ENCODE measurements around the gene CCDC178. TPM values are rescaled to one million over a fixed set of nuclear protein-coding genes. Genes with fewer than 3 reads are reported as not detected.

Gene CCDC178
- total and polyA plus RNA-seq, 2 donors from 2014 or later: 3.7 to 4.6 TPM

DNA sequence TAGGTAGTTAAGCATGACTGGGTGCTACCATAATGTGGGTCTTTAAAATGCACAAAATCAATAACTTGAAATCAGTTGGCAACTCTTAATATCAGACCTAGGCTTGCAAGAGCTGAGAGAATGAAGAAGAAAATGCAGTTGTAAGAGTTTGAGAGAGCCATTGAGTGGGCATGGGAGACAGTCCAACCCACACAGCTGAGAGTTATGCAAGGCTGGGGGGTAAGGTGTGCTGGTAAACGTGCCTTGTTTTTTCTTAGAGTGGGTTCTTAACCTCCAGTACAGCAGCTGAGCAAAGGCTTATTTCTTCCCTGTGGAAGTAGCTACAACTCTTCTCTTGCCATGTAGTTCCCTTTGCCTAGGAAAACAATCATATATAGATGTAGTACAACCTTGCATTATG is 20.2 kb upstream of the CCDC178 start:
- Histone ChIP-seq H3K4me1 (ENCODE audit: control insufficient read depth in 2 of 3, insufficient read depth in 2 of 3, low read depth in 1 of 3, low read length in 3 of 3) (no peaks in the 10 kb centered on the region), H3K9me3 (ENCODE audit: control insufficient read depth in 2 of 3, insufficient read depth in 1 of 3, low read length in 3 of 3) (no peaks in the 10 kb centered on the region), H3K9ac (ENCODE audit: low read length in 3 of 3) (no peak overlapping the region), H3K36me3 (ENCODE audit: control insufficient read depth in 2 of 3, insufficient read depth in 3 of 3, low read length in 3 of 3) (no peaks in the 10 kb centered on the region), H3K27me3 (ENCODE audit: control insufficient read depth, insufficient read depth, low read length) (no peaks in the 10 kb centered on the region), H3K4me3 (ENCODE audit: low read length in 3 of 3) (no peak overlapping the region), H3K27ac (ENCODE audit: low read depth in 2 of 2, low read length in 2 of 2) (no peak overlapping the region)
- no peak for FAIRE-seq
- TF ChIP-seq, protein P1, sequence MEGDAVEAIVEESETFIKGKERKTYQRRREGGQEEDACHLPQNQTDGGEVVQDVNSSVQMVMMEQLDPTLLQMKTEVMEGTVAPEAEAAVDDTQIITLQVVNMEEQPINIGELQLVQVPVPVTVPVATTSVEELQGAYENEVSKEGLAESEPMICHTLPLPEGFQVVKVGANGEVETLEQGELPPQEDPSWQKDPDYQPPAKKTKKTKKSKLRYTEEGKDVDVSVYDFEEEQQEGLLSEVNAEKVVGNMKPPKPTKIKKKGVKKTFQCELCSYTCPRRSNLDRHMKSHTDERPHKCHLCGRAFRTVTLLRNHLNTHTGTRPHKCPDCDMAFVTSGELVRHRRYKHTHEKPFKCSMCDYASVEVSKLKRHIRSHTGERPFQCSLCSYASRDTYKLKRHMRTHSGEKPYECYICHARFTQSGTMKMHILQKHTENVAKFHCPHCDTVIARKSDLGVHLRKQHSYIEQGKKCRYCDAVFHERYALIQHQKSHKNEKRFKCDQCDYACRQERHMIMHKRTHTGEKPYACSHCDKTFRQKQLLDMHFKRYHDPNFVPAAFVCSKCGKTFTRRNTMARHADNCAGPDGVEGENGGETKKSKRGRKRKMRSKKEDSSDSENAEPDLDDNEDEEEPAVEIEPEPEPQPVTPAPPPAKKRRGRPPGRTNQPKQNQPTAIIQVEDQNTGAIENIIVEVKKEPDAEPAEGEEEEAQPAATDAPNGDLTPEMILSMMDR (IDR thresholded peaks at IDR 0.05; ENCODE audit: borderline replicate concordance, extremely low read depth, insufficient read depth): no peak
- no peak for DNase-seq
- intact Hi-C loops (cut with DNase I): no loop called here

DNA sequence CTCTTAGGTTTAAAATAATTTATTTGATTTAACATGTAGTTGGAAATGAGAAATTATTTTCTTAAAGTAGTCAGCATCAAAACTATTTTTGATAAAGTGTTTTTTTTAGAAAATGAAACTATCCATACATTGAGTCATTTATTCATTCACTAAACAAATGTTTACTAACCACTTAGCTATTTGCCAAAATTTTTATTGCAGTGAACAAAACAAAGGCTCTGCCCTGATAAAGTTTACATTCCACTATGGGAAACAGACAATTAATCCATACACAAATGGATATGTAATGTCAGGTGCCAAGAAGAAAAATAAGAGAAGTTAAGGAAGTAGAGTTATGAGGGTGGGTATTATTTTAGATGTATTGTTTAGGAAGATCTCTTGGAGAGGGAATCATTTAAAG is 19.1 kb upstream of the CCDC178 start:
- peak; percentile 90 for FAIRE-seq
- intact Hi-C loops (cut with DNase I): no loop called here

DNA sequence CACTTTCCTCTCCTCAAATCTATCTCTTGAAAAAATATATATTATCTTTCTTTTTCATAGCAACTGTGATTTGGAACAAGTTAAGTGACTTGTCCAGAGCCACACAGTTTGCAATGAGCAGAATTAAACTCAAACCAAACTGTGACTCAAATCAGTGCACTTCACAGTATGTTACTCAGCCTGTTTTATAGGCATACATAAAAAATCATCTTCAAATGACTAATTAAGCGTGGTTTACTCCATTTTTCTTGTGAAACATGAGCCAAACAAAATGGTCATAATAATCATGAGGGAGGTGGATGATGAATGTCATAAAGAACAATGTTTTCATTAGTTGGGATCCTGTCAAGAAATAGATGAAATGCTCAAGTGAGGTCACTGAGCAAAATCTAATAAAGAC is 6.1 kb upstream of the CCDC178 start:
- H3K4me3 ChIP-seq (ENCODE audit: low read length in 3 of 3): no peak overlapping the region

More for the DNA sequence above, 19.1 kb upstream of the CCDC178 start:
- no peak for DNase-seq
- TF ChIP-seq, protein P1 (IDR thresholded peaks at IDR 0.05; ENCODE audit: borderline replicate concordance, extremely low read depth, insufficient read depth): no peak
- H3K27ac ChIP-seq (ENCODE audit: low read depth in 2 of 2, low read length in 2 of 2): no peak overlapping the region
- H3K4me3 ChIP-seq (ENCODE audit: low read length in 3 of 3): no peak overlapping the region
- no peaks in the 10 kb centered on the region for H3K36me3 ChIP-seq (ENCODE audit: control insufficient read depth in 2 of 3, insufficient read depth in 3 of 3, low read length in 3 of 3)
- H3K27me3 ChIP-seq (ENCODE audit: control insufficient read depth, insufficient read depth, low read length): no peaks in the 10 kb centered on the region
- H3K9ac ChIP-seq (ENCODE audit: low read length in 3 of 3): no peak overlapping the region
- H3K4me1 ChIP-seq (ENCODE audit: control insufficient read depth in 2 of 3, insufficient read depth in 2 of 3, low read depth in 1 of 3, low read length in 3 of 3): no peaks in the 10 kb centered on the region
- H3K9me3 ChIP-seq (ENCODE audit: control insufficient read depth in 2 of 3, insufficient read depth in 1 of 3, low read length in 3 of 3): no peaks in the 10 kb centered on the region

More for the DNA sequence above, 6.1 kb upstream of the CCDC178 start:
- H3K9ac ChIP-seq (ENCODE audit: low read length in 3 of 3): no peak overlapping the region
- FAIRE-seq (no peak), DNase-seq (no peak)
- no peaks in the 10 kb centered on the region for H3K9me3 ChIP-seq (ENCODE audit: control insufficient read depth in 2 of 3, insufficient read depth in 1 of 3, low read length in 3 of 3)
- no peaks in the 10 kb centered on the region for H3K27me3 ChIP-seq (ENCODE audit: control insufficient read depth, insufficient read depth, low read length)
- H3K27ac ChIP-seq (ENCODE audit: low read depth in 2 of 2, low read length in 2 of 2): no peak overlapping the region
- no peaks in the 10 kb centered on the region for H3K4me1 ChIP-seq (ENCODE audit: control insufficient read depth in 2 of 3, insufficient read depth in 2 of 3, low read depth in 1 of 3, low read length in 3 of 3)
- TF ChIP-seq, protein P1 (IDR thresholded peaks at IDR 0.05; ENCODE audit: borderline replicate concordance, extremely low read depth, insufficient read depth): no peak
- no peaks in the 10 kb centered on the region for H3K36me3 ChIP-seq (ENCODE audit: control insufficient read depth in 2 of 3, insufficient read depth in 3 of 3, low read length in 3 of 3)
- intact Hi-C loops (cut with DNase I): no loop called here
